Measurements from ENCODE around the gene LRCH1. TPM values are rescaled to one million over a fixed set of nuclear protein-coding genes. Genes with fewer than 3 reads are reported as not detected.

LRCH1 gene
- total RNA-seq, 3 donors from 2014 or later = 13.5 to 16.4 (median 14.7) TPM

DNA sequence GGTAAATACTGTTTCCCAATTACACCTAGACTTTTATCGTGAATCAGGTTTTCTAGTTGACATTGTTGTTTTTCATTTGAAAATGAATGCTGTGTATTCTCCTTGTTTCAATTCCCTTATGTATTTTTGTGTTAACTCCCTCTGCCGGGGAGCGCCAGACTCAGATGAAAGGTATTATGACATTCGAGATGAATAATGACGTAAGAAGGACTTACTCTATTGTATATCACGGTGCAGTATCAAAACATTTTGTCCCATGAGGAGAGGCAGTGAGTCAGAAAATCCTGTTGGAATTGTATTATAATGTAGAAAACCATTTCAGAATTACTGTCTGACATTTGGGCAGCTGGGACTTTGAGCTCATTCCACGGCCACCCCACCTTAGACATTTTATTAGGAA lies 61.6 kb downstream of the LRCH1 start:
- Mint-ChIP-seq H3K9me3 (no peaks in the 10 kb centered on the region), H3K36me3 (ENCODE audit: insufficient read depth) (peaks cover 2% of the 10 kb centered on the region), H3K27me3 (ENCODE audit: low read depth) (no peaks in the 10 kb centered on the region), H3K4me1 (ENCODE audit: low read depth) (peaks cover 45% of the 10 kb centered on the region), H3K4me3 (no peak overlapping the region)
- DNase-seq = no peak
- ATAC-seq = no peak

DNA sequence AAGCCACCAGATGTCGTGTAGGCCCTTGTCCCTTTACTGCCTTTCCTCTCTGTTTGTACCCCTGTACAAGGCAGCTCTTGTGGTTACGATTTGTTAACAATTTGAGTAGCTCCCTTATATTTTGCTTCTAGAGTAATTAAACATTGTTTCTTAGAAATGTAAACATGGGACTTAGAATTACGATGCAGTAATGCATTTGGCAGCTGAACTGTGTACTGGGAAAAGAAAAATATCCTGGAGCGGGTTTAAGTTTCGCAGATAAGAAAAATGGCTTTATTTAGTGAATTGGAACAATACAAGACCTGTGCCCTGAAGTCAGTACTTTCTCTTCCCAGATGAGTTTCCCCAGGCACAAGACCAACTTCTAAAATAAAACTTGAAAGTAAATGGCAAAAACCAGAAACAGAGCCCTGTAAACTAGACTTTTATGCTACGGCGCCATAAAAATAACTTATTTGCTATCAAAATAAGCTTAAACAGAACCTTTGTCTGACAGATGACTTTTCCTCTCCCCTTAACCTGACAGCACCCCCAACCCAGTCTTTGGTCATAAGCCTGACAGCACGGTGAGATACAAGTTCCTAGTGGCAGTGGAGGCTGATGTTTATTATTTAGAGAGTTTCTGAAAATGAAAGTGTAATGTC lies 63.0 kb downstream of the LRCH1 start:
- ATAC-seq = no peak
- Mint-ChIP-seq H3K4me3 (no peak overlapping the region), H3K27me3 (ENCODE audit: low read depth) (no peaks in the 10 kb centered on the region), H3K4me1 (ENCODE audit: low read depth) (peaks cover 51% of the 10 kb centered on the region), H3K9me3 (no peaks in the 10 kb centered on the region), H3K36me3 (ENCODE audit: insufficient read depth) (peaks cover 2% of the 10 kb centered on the region)
- no peak for DNase-seq

GRCh38 chr13:46617229-46617721 lies 64.3 kb downstream of the LRCH1 start:
- DNase-seq (no peak), ATAC-seq (no peak)
- H3K9me3 Mint-ChIP-seq = no peaks in the 10 kb centered on the region
- peaks cover 2% of the 10 kb centered on the region for H3K36me3 Mint-ChIP-seq (ENCODE audit: insufficient read depth)
- no peak overlapping the region for H3K4me3 Mint-ChIP-seq
- no peaks in the 10 kb centered on the region for H3K27me3 Mint-ChIP-seq (ENCODE audit: low read depth)
- H3K4me1 Mint-ChIP-seq (ENCODE audit: low read depth) = peaks cover 58% of the 10 kb centered on the region

- ATAC-seq (no peak), DNase-seq (no peak)
- Mint-ChIP-seq H3K9me3 (no peaks in the 10 kb centered on the region), H3K4me3 (no peak overlapping the region), H3K27me3 (ENCODE audit: low read depth) (no peaks in the 10 kb centered on the region), H3K36me3 (ENCODE audit: insufficient read depth) (peaks cover 2% of the 10 kb centered on the region), H3K4me1 (ENCODE audit: low read depth) (peaks cover 60% of the 10 kb centered on the region)
These were observed 64.9 kb downstream of the LRCH1 start for GRCh38 chr13:46617885-46618284.

- H3K9me3 Mint-ChIP-seq = no peaks in the 10 kb centered on the region
- peaks cover 2% of the 10 kb centered on the region for H3K36me3 Mint-ChIP-seq (ENCODE audit: insufficient read depth)
- no peak overlapping the region for H3K4me3 Mint-ChIP-seq
- H3K4me1 Mint-ChIP-seq (ENCODE audit: low read depth) = peaks cover 63% of the 10 kb centered on the region
- no peak for ATAC-seq
- DNase-seq = no peak
- H3K27me3 Mint-ChIP-seq (ENCODE audit: low read depth) = no peaks in the 10 kb centered on the region
These were observed 65.8 kb downstream of the LRCH1 start for GRCh38 chr13:46618694-46619254.

- Mint-ChIP-seq H3K27me3 (ENCODE audit: low read depth) (no peaks in the 10 kb centered on the region), H3K36me3 (ENCODE audit: insufficient read depth) (no peaks in the 10 kb centered on the region), H3K4me3 (no peak overlapping the region), H3K4me1 (ENCODE audit: low read depth) (peaks cover 70% of the 10 kb centered on the region), H3K9me3 (no peaks in the 10 kb centered on the region)
- DNase-seq = no peak
- no peak for ATAC-seq
These were observed 67.1 kb downstream of the LRCH1 start for GRCh38 chr13:46620029-46620428.

- peaks cover 73% of the 10 kb centered on the region for H3K4me1 Mint-ChIP-seq (ENCODE audit: low read depth)
- H3K4me3 Mint-ChIP-seq = no peak overlapping the region
- DNase-seq (no peak), ATAC-seq (no peak)
- no peaks in the 10 kb centered on the region for H3K9me3 Mint-ChIP-seq
- no peaks in the 10 kb centered on the region for H3K27me3 Mint-ChIP-seq (ENCODE audit: low read depth)
- no peaks in the 10 kb centered on the region for H3K36me3 Mint-ChIP-seq (ENCODE audit: insufficient read depth)
These were observed 67.5 kb downstream of the LRCH1 start for GRCh38 chr13:46620471-46620870.

DNA sequence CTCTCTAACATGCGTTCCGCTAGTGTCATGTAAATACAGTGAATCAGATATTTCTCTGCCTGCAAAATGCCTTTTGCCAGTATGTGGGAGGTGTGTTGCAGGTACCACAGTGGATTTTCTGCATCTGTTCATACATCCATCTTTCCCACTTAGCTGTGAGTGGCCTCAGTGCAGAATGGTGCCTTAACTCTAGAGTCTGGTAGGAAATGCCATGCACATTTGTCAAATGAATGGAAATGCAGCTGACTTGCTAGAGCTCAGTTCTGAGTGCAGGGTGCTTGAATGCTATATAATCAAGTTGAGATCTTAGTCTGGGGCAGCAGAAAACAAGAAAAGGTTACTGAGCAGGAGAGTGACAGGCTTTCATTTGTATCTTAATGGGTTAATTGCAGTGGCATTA lies 68.2 kb downstream of the LRCH1 start:
- no peak overlapping the region for H3K4me3 Mint-ChIP-seq
- no peaks in the 10 kb centered on the region for H3K36me3 Mint-ChIP-seq (ENCODE audit: insufficient read depth)
- DNase-seq (no peak), ATAC-seq (no peak)
- H3K27me3 Mint-ChIP-seq (ENCODE audit: low read depth) = no peaks in the 10 kb centered on the region
- peaks cover 73% of the 10 kb centered on the region for H3K4me1 Mint-ChIP-seq (ENCODE audit: low read depth)
- no peaks in the 10 kb centered on the region for H3K9me3 Mint-ChIP-seq

GRCh38 chr13:46621792-46622629 lies 69.0 kb downstream of the LRCH1 start:
- ATAC-seq = no peak
- Mint-ChIP-seq H3K4me3 (no peak overlapping the region), H3K9me3 (no peaks in the 10 kb centered on the region), H3K36me3 (ENCODE audit: insufficient read depth) (no peaks in the 10 kb centered on the region), H3K4me1 (ENCODE audit: low read depth) (peaks cover 73% of the 10 kb centered on the region), H3K27me3 (ENCODE audit: low read depth) (no peaks in the 10 kb centered on the region)
- DNase-seq = no peak

DNA sequence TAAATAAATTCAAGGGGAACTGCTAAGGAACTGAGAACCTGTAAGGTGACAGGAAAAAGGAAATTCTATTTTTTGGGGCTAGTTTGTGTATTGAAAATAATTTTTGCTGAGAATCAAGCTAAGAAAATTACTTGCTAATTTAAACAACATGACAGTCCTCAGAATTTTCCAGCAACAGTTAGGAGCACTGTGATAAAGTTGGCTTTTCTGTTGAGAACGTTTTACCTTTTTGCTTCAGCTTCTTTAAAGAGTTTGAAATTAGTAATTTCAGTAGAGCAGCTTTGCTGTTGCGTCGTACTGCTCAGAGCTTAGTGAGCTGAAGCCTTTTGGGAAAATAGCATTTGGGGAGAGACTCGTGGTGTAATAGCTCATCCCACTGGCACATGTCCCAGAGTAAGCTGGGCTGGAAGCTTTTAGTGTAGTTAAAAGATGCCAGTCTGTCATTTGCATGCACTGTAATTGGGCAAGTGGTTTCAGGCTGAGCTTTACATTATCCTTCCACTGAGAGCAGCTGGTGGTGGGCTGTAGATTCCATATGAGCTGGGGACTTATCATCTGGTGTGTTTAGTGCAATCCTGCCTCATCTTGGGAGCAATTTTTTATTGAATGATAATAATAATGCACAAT lies 69.8 kb downstream of the LRCH1 start:
- no peak for ATAC-seq
- Mint-ChIP-seq H3K9me3 (no peaks in the 10 kb centered on the region), H3K27me3 (ENCODE audit: low read depth) (no peaks in the 10 kb centered on the region)

DNA sequence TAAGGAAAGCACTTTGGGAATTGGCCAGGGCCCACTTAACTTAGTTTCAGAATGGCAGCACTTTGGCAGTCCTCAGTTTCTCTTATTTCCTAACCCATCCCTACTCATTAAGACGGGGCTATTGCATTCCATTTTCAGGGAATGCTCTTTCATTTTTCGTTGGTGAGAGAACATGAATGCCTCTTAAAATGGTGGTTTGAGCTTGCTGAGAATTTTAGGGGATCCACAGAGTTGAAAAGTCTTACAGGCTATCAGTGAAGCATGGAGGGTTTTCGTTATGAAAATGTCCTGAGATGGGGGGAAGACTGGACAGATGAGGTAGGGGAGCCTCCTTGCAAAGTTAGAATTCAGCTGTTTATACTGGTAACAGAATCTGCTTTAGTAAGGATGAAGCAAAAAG lies 71.4 kb downstream of the LRCH1 start:
- no peak for ATAC-seq

More for the DNA sequence above, 69.8 kb downstream of the LRCH1 start:
- DNase-seq = no peak
- Mint-ChIP-seq H3K4me1 (ENCODE audit: low read depth) (peaks cover 75% of the 10 kb centered on the region), H3K4me3 (no peak overlapping the region), H3K36me3 (ENCODE audit: insufficient read depth) (no peaks in the 10 kb centered on the region)

DNA sequence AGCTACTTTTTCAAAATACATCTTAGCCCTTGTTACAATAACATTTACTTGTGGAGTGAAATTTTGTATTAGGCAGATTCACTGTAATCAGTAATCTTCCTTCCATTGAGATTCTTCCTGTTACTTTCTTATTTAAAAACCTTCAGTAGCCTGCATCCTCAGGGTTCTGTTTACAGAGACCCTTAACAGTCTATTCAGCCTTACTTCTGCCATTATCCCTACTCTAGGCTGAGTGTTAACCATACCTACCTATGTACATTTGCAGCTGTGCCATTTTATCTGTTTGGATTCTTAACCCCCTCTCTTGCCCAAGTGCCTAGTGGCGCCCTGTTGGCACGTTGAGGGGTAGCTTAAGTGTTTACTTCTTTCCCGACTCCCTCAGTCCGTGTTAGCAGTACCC lies 71.9 kb downstream of the LRCH1 start:
- ATAC-seq (no peak), DNase-seq (no peak)
- no peaks in the 10 kb centered on the region for H3K27me3 Mint-ChIP-seq (ENCODE audit: low read depth)
- no peaks in the 10 kb centered on the region for H3K36me3 Mint-ChIP-seq (ENCODE audit: insufficient read depth)
- no peak overlapping the region for H3K4me3 Mint-ChIP-seq
- no peaks in the 10 kb centered on the region for H3K9me3 Mint-ChIP-seq
- peaks cover 78% of the 10 kb centered on the region for H3K4me1 Mint-ChIP-seq (ENCODE audit: low read depth)

More for the DNA sequence above, 71.4 kb downstream of the LRCH1 start:
- Mint-ChIP-seq H3K36me3 (ENCODE audit: insufficient read depth) (no peaks in the 10 kb centered on the region), H3K9me3 (no peaks in the 10 kb centered on the region), H3K4me3 (no peak overlapping the region), H3K27me3 (ENCODE audit: low read depth) (no peaks in the 10 kb centered on the region), H3K4me1 (ENCODE audit: low read depth) (peaks cover 76% of the 10 kb centered on the region)
- DNase-seq = no peak

DNA sequence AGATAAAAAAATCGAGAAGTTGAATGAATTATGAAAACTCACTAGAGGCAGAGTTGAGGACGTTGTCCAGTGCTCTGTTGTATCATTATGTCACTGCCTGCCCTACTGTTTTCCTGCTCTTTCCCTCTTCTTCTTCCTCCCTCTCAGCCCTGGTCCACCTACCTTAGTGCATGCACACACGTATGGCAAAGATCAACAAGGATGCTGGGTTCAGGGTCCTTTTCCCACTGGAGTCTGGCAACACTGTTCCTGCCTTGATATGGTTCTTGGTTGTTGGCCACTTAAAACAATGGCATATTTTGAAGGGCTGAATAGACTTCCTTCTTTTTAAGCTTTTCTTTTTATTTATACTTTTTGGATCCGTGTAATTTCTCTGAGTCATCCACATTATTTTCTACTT lies 74.5 kb downstream of the LRCH1 start:
- no peak overlapping the region for H3K4me3 Mint-ChIP-seq
- no peak for DNase-seq
- H3K27me3 Mint-ChIP-seq (ENCODE audit: low read depth) = no peaks in the 10 kb centered on the region
- no peaks in the 10 kb centered on the region for H3K36me3 Mint-ChIP-seq (ENCODE audit: insufficient read depth)
- ATAC-seq = no peak
- H3K4me1 Mint-ChIP-seq (ENCODE audit: low read depth) = peaks cover 76% of the 10 kb centered on the region
- no peaks in the 10 kb centered on the region for H3K9me3 Mint-ChIP-seq

DNA sequence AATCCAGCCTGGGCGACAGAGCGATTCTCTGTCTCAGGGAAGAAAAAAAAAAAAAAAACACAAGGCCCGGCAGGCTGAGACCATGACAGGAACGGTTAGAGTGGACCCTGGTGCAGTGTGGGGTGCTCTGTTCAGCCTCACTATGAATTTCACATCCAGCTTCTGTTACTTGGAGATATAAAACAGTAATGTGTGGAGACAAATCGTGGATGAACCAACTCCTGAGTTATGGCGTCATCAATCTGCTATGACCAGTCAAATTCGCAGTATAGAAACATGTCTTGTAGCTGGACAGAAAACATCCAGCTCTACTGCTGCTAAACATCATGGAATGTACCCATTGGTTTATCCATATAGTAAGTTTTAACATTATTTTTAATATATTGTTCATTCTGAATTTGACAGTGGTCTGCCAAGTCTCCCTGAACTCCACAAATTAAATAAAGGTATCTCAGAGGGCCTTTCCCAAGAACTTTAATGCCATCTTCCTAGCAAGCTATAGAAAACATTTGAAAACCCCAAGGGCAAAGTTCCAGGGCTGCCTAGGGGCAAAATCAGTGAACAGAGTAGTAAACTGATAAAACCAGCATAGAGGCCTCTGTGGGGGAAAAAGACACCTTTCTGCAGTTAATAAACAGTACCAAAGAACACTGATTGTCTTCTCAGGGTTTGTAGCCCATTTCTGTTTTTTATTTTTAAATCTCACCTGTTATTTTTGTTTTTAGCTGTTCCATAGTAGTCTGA lies 75.8 kb downstream of the LRCH1 start:
- H3K4me1 Mint-ChIP-seq (ENCODE audit: low read depth) = peaks cover 69% of the 10 kb centered on the region
- H3K36me3 Mint-ChIP-seq (ENCODE audit: insufficient read depth) = peaks cover 3% of the 10 kb centered on the region
- no peak overlapping the region for H3K4me3 Mint-ChIP-seq
- no peaks in the 10 kb centered on the region for H3K27me3 Mint-ChIP-seq (ENCODE audit: low read depth)
- H3K9me3 Mint-ChIP-seq = no peaks in the 10 kb centered on the region
- DNase-seq (no peak), ATAC-seq (no peak)

Measured in activated T-cell treated with anti-CD3 and anti-CD28 coated beads, Interleukin-2, amount 50 U/mL, for 4 hours (primary cell).